GM21360 (cell line): Measurements from ENCODE around the gene KIF6.
A peak's percentile ranks its signal among the peaks of the same experiment; 100 is the strongest.
"Not testable (repeated sequence)": the region's sequence is repeated elsewhere in the genome, so short reads cannot be mapped to it uniquely, and the experiment has no call there.

Experiments
- ATAC-seq: cut with Tn5 transposase; IDR thresholded peaks from one replicate; pipeline ENCODE4 v1.9.1; 2021; ENCODE audit warnings: mild to moderate bottlenecking, moderate library complexity; ENCODE audit not compliant: unreplicated experiment

KIF6 gene

GRCh38 chr6:39302669-39303424 lies 422.4 kb downstream of the KIF6 start:
- ATAC-seq, result peak; percentile 84

DNA sequence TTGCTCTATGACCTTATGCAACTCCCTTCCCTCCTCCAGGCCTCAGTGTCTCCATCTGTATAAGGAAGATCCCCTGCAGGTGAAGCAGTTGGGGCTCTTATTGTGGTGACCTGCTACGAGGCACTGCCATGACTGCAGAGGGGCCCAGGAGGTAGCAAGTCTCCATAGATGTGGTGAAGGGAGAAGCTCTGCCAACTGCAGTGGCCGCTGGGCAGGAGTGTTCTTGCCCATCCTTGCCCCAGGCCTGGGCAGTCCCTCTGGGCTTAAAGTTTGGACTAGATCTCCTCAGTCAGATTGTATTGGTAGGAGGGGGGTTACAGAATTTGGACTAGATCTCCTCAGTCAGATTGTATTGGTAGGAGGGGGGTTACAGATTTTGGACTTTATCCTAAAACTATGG lies 423.2 kb downstream of the KIF6 start:
- ATAC-seq, result no peak

GRCh38 chr6:39301606-39302005 lies 423.6 kb downstream of the KIF6 start:
- ATAC-seq, result no peak

DNA sequence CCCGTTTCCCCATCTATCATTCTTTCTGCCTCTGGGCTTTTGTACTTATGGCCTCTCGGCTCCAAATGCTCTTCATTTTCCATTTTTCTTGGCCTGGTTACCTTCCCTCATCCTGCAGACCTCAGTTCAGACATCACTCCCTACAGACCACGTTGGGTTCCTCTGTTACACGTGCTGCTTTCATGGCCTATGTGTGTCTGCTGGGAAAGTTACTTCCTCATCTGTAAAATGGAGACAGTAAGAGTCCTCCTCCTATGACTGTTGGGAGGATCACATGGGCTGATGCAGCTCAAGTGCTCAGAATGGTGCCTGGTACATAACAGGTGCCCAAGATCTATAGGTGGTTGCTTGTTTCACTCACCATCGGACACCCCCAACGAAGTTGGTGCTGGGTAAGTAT lies 424.5 kb downstream of the KIF6 start:
- no peak for ATAC-seq

DNA sequence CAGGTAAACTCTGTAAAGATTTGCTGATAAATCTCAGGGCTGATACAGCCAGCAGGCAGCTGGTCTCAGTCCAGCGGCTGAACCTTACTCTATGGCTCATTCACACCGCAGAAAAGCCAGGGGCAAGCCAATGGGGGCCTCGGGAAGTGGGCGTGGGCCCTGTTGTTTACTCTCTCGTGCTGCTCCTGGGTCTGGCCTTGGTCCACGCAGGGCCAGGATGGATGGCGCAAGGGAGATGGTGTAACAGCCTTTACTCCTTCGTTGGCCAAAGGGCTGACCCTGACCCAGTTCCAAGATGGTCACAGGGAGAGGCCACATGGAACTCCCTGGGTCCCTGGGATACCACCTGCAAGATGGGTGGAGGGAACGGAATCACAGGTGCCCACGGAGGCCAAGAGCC lies 427.1 kb downstream of the KIF6 start:
- no peak for ATAC-seq

GRCh38 chr6:39296745-39297640 lies 428.2 kb downstream of the KIF6 start:
- ATAC-seq, result no peak

DNA sequence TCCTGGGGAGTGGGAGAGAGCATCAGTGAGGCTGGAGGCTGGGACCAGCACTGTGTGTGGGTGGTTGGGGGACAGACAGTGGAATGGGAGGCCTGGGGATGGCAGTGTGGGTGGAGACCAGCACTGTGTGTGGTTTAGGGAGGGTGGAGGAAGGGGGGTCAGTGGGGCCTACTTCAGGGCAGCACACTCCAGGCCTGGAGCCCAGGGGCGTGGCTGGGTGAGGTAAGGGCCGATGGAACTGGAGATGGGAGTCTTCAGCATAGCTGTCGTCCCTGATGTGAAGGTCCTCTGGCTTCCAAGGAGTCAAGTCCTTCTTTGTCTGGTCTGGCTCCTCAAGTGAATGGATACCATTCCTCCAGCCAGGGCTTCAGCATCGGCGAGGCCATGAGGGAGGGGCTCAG lies 429.6 kb downstream of the KIF6 start:
- no peak for ATAC-seq

GRCh38 chr6:39294899-39295298 lies 430.3 kb downstream of the KIF6 start:
- ATAC-seq, result no peak

- no peak for ATAC-seq
These were observed 431.1 kb downstream of the KIF6 start for GRCh38 chr6:39294133-39294532.

DNA sequence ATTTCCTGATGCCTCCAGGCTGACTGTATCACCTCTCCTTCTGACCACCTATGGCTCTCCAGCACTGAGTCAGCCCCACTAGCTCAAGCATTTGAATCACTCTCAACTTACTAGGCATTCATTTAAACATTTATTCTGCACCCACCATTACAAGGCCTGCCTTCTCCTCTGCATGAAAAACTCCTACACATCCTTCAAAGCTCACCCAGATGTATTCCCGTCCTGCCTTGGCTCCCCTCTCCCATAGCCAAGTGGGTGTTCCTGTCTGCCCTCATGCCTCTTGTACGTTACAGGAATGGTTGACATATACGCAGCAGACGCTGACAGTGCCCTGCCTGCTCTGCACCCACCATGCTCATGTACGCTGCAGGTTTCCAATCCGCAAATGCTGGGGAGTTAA lies 432.6 kb downstream of the KIF6 start:
- ATAC-seq, result no peak

GRCh38 chr6:39289490-39289889 lies 435.7 kb downstream of the KIF6 start:
- no peak for ATAC-seq

GRCh38 chr6:39287601-39288000 lies 437.6 kb downstream of the KIF6 start:
- ATAC-seq, result no peak

GRCh38 chr6:39286596-39286995 lies 438.6 kb downstream of the KIF6 start:
- not testable (repeated sequence) for ATAC-seq

DNA sequence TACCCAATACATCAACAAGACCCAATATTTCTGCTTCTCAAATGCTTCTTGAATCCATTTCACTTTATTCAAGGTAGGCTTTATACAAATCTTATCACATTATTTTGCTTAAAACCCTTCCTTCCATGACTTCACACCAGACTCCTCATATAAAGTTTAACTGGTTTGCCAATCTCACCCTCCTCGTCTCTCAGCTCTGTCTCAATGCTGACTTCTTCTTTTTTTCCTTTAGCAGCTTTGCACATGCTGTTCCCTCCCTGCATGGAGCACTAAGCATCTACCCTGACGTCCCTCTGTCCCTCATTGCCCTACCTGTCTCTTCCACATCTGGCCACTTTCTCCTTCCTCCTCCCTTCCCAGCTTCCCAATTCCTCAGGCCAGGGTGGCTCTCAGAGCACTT lies 442.4 kb downstream of the KIF6 start:
- ATAC-seq, result no peak

- ATAC-seq, result no peak
These were observed 443.8 kb downstream of the KIF6 start for GRCh38 chr6:39281312-39281980.

DNA sequence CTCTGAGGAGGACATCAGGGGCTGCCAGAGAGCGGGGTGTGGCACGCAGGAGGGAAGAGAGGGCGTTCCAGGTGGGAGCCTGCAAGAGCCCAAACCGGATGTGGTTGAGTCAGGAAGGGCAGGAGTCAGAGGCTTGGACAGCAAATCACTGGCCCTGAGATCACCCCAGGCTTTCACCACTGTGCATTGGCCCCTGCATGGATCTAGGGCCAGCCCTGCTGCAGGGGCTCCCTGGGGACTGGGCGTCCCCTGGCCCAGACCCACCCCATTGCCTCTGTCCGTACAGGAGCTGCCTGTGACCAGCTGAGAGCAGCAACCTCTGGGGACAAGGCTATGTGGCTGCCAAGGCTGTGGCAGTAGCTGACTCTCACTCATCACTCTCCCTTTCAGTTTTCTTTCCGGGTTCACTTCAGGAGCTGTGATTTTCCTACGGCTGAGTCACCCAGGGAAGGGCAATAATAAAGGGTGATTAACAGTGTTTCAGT lies 444.9 kb downstream of the KIF6 start:
- ATAC-seq, result no peak
